CD4-positive, alpha-beta T cell (primary cell): ENCODE measurements around the gene C17orf75. TPM values are rescaled to one million over a fixed set of nuclear protein-coding genes. Genes with fewer than 3 reads are reported as not detected.
A peak's percentile ranks its signal among the peaks of the same experiment; 100 is the strongest.

Experiments used
- ATAC-seq: fragments of 200-7000 bp; cut with Tn5 transposase; one replicate; pipeline ENCODE4 v1.10.0; 2022; ENCODE audit warnings: mild to moderate bottlenecking; ENCODE audit not compliant: poor library complexity
- CTCF ChIA-PET: fragments of 350-600 bp; sonication (Branson Sonifier 250); formaldehyde crosslinking; loops from one replicate; lab custom pipeline; 2021; ENCODE audit warnings: antibody characterized with exemption, inconsistent platforms; lab: Charles Lee
- POLR2A ChIA-PET: fragments of 350-600 bp; sonication (Branson Sonifier 250); formaldehyde crosslinking; loops from one replicate; lab custom pipeline; 2021; ENCODE audit warnings: antibody characterized with exemption, inconsistent platforms; lab: Charles Lee
- DNase-seq, 14 experiments: peaks; one replicate each; pipeline ENCODE4 v3.0.0-alpha.2; 2013 to 2020; ENCODE audit warnings: mixed read lengths in 2 of 14
- H3K27ac ChIP-seq, 2 donors: one replicate each; pipeline versions ENCODE4 v1.5.1 to v1.7.0; 2013; ENCODE audit warnings: low read length in 2 of 2, low read depth in 1 of 2, mild to moderate bottlenecking in 1 of 2
- H3K27me3 ChIP-seq, 2 experiments: 1 replicate in 1 of 2; 2 replicates in 1 of 2; pipeline versions ENCODE4 v1.6.1 to v1.7.0; 2013; ENCODE audit warnings: low read length in 2 of 2, control low read depth in 1 of 2, mild to moderate bottlenecking in 1 of 2, moderate library complexity in 1 of 2; ENCODE audit not compliant: insufficient read depth in 2 of 2, control insufficient read depth in 1 of 2
- H3K36me3 ChIP-seq: one replicate; pipeline ENCODE4 v1.6.1; 2013; ENCODE audit warnings: low read length, control low read depth; ENCODE audit not compliant: insufficient read depth
- H3K4me1 ChIP-seq: one replicate; pipeline ENCODE4 v1.6.1; 2013; ENCODE audit warnings: low read length, control low read depth; ENCODE audit not compliant: insufficient read depth
- H3K4me3 ChIP-seq: one replicate; pipeline ENCODE4 v1.5.1; 2013; ENCODE audit warnings: mild to moderate bottlenecking, low read length, moderate library complexity
- H3K9me3 ChIP-seq, 2 experiments: 1 replicate in 1 of 2; 2 replicates in 1 of 2; pipeline versions ENCODE4 v1.6.1 to v1.7.0; 2013; ENCODE audit warnings: low read length in 2 of 2, mild to moderate bottlenecking in 2 of 2, control low read depth in 1 of 2, moderate library complexity in 1 of 2; ENCODE audit not compliant: control insufficient read depth in 1 of 2, insufficient read depth in 1 of 2
- H3K27ac Mint-ChIP-seq: one replicate; pipeline ENCODE4 v1.8.0; 2020; ENCODE audit warnings: mixed read lengths
- H3K27me3 Mint-ChIP-seq: one replicate; pipeline ENCODE4 v1.8.0; 2021; ENCODE audit warnings: mixed read lengths
- H3K36me3 Mint-ChIP-seq: one replicate; pipeline ENCODE4 v1.8.0; 2021; ENCODE audit warnings: low read depth, mixed read lengths
- H3K4me1 Mint-ChIP-seq: one replicate; pipeline ENCODE4 v1.8.0; 2021; ENCODE audit warnings: low read depth, mixed read lengths
- H3K4me3 Mint-ChIP-seq: one replicate; pipeline ENCODE4 v1.8.0; 2020; ENCODE audit warnings: mild to moderate bottlenecking, mixed read lengths
- H3K9me3 Mint-ChIP-seq: one replicate; pipeline ENCODE4 v1.8.0; 2020; ENCODE audit warnings: mixed read lengths
- CTCF ChIP-seq: fragments of 200-600 bp; IDR thresholded peaks from one replicate; pipeline ENCODE4 v1.8.0; 2022; ENCODE audit warnings: antibody characterized with exemption, mild to moderate bottlenecking
- intact Hi-C, 2 experiments: fragments of 100-400 bp; cut with DNase I in 1 of 2; cut with micrococcal nuclease in 1 of 2; formaldehyde crosslinking; loops; one replicate each; pipeline versions ENCODE4 v1.15.1 to v1.9.0; 2023 to 2025; cut with DNase I, micrococcal nuclease
- total RNA-seq, 174 experiments: library from RNA in 2 of 174; stranded (reverse) in 2 of 174; gene quantifications; one replicate each; pipeline ENCODE4 v1.2.3 and lab custom pipeline; 2021 to 2026

C17orf75 gene
- total RNA-seq, 2 experiments from 2014 or later: 12.8 to 15.9 TPM

- no peaks in the 10 kb centered on the region for H3K27me3 ChIP-seq
- peaks cover 30% of the 10 kb centered on the region for H3K36me3 Mint-ChIP-seq
- DNase-seq (peak in 13 of 14 experiments; percentile 30 to 84 (median 42)), ATAC-seq (peak; percentile 57)
- peaks cover 28% of the 10 kb centered on the region for H3K4me1 Mint-ChIP-seq
- H3K4me3 Mint-ChIP-seq: peak overlapping the region; percentile 99
- H3K36me3 ChIP-seq: peaks cover 19% of the 10 kb centered on the region
- H3K9me3 ChIP-seq: no peaks in the 10 kb centered on the region
- intact Hi-C loops: loop anchor here in 1 of 2 experiments (5.0 to 10.0 kb wide), 3 partner anchors 336 to 536 kb away; partner anchors contain the start of genes LRRC37B and MYO1D
- H3K4me3 ChIP-seq: peak overlapping the region; percentile 67
- H3K27ac Mint-ChIP-seq: peak overlapping the region; percentile 91
- POLR2A ChIA-PET: interaction anchor here (0.6 to 3.7 kb wide), 5 partner anchors 10 to 145 kb away, joined by 3 to 33 read pairs (median 4); partner anchors contain the start of genes CDK5R1, PSMD11 and ZNF207
- H3K4me1 ChIP-seq: peaks cover 19% of the 10 kb centered on the region
- CTCF ChIA-PET: interaction anchor here (0.7 to 2.1 kb wide), 3 partner anchors 10 to 103 kb away, joined by 3 to 8 read pairs (median 7); partner anchors contain the start of genes PSMD11 and ZNF207
- no peaks in the 10 kb centered on the region for H3K27me3 Mint-ChIP-seq
- peak; percentile 41 for TF ChIP-seq CTCF
- peak overlapping the region; percentile 48 to 59 for H3K27ac ChIP-seq
- H3K9me3 Mint-ChIP-seq: no peaks in the 10 kb centered on the region
These were observed 674 bp downstream of the C17orf75 start for GRCh38 chr17:32341141-32341856.

- no peak overlapping the region for H3K4me3 Mint-ChIP-seq
- Histone ChIP-seq H3K27me3 (no peaks in the 10 kb centered on the region), H3K27ac (no peak overlapping the region), H3K4me1 (peaks cover 2% of the 10 kb centered on the region), H3K9me3 (no peaks in the 10 kb centered on the region), H3K4me3 (no peak overlapping the region), H3K36me3 (peaks cover 43% of the 10 kb centered on the region)
- ChIA-PET POLR2A (interaction anchor here (1.0 kb wide), 1 partner anchor 19 kb away, joined by 3 read pairs; no protein-coding TSS in a partner anchor), CTCF (interaction anchor here (0.5 kb wide), 1 partner anchor 17 kb away, joined by 3 read pairs; no protein-coding TSS in a partner anchor)
- no peak overlapping the region for H3K27ac Mint-ChIP-seq
- H3K4me1 Mint-ChIP-seq: peaks cover 5% of the 10 kb centered on the region
- peaks cover 64% of the 10 kb centered on the region for H3K36me3 Mint-ChIP-seq
- intact Hi-C loops: no loop called here
- no peaks in the 10 kb centered on the region for H3K27me3 Mint-ChIP-seq
- no peak for TF ChIP-seq CTCF
- DNase-seq: no peak
- H3K9me3 Mint-ChIP-seq: no peaks in the 10 kb centered on the region
- ATAC-seq: no peak
These were observed 6.3 kb downstream of the C17orf75 start for GRCh38 chr17:32335687-32336086.

GRCh38 chr17:32335046-32335445 lies 6.9 kb downstream of the C17orf75 start:
- H3K27me3 ChIP-seq: no peaks in the 10 kb centered on the region
- H3K27me3 Mint-ChIP-seq: no peaks in the 10 kb centered on the region
- ATAC-seq (no peak), DNase-seq (no peak)
- ChIA-PET POLR2A (interaction anchor here (1.0 kb wide), 1 partner anchor 19 kb away, joined by 3 read pairs; no protein-coding TSS in a partner anchor), CTCF (no interaction called here)
- H3K4me1 Mint-ChIP-seq: peaks cover 5% of the 10 kb centered on the region
- no peaks in the 10 kb centered on the region for H3K9me3 Mint-ChIP-seq
- H3K4me3 Mint-ChIP-seq: no peak overlapping the region
- H3K9me3 ChIP-seq: no peaks in the 10 kb centered on the region
- no peaks in the 10 kb centered on the region for H3K4me1 ChIP-seq
- H3K4me3 ChIP-seq: no peak overlapping the region
- no peak overlapping the region for H3K27ac Mint-ChIP-seq
- H3K36me3 ChIP-seq: peaks cover 43% of the 10 kb centered on the region
- TF ChIP-seq CTCF: no peak
- no peak overlapping the region for H3K27ac ChIP-seq
- intact Hi-C loops: no loop called here
- peaks cover 61% of the 10 kb centered on the region for H3K36me3 Mint-ChIP-seq
